HuH-7 (cell line): ENCODE results near the gene UGT1A10.
"Not testable (repeated sequence)": the region's sequence is repeated elsewhere in the genome, so short reads cannot be mapped to it uniquely, and the experiment has no call there.

Experiments
- DNase-seq: peaks from one replicate; pipeline ENCODE4 v3.0.0; 2011; ENCODE audit warnings: low spot score

The UGT1A10 gene

GRCh38 chr2:233636306-233636705, at the start of gene UGT1A10:
Gene UGT1A10, plus strand, starts transcription at chr2:233636448. Its CDS starts 75 bp downstream, at chr2:233636523.
- DNase-seq = not testable (repeated sequence)

DNA sequence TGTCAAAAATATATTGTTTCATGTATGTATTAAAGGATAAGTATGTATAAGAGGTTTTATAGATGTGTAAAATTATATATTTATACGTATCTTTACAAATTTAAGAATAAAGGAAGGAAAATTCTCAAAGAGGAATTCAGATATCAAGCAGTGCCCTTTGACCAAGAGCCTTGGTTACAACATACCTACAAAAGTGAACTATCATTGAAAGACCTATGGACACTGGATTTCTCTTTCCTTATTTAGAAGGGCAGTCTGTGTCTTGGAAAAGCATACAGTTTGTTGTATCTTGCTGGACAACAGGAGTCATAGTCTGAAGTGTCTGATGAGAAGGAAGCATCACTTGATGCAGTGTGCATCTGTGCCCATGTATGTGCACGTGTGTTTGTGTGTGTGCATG, 47.8 kb upstream of the UGT1A10 start:
- no peak for DNase-seq

DNA sequence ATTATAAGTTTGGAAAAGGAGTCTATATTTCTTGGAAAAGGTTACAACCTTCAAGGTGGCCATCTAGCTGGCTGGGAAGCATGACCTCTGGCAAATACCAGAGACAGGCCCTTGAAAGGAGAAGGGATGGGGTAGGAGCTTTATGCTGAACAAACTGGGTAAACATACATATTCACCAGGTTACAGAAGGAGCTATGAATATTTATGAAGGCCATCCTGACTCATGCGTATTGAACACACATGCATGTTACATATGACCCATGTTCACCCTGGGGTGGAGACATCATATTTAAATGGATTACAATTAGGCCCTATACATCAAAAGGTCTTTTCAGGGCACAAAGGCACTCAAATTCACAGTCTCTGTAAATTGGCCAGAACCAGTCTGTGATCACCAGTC, 43.5 kb upstream of the UGT1A10 start:
- not testable (repeated sequence) for DNase-seq

DNA sequence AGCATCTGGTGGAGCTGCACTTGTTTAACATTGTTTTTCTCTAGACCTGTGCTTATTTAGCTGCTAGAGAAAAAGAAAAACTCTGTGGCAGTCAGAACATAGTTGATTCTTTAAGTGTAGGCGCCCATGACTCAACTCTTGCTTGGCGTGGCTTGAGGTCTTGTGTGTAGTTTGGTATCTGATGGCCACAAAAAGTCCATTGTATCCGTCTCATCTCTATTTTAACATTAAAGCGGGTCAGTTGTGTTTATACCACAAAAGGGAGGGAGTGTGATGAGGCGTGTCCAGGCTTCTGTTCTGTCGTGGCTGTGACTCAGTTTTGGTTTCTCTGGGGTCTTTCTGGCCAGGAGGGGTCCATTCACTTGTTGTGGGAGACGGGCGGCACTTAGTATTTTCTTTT, 43.0 kb upstream of the UGT1A10 start:
- DNase-seq = no peak

GRCh38 chr2:233597522-233597921, 38.7 kb upstream of the UGT1A10 start:
- no peak for DNase-seq

- DNase-seq = no peak
Measured at GRCh38 chr2:233598952-233599351, 37.3 kb upstream of the UGT1A10 start.

DNA sequence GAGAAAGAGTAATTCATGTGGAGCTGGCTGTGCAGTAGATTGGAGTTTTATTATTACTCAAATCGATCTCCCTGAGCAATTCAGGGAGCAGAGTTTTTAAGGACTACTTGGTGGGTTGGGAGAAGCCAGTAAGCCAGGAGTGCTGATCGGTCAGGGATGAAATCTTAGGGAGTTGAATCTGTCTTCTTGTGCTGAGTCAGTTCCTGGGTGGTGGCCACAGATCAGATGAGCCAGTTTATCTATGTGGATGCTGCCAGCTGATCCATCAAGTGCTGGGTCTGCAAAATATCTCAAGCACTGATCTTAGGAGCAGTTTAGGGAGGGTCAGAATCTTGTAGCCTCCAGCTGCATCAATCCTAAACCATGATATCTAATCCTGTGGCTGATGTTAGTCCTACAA, 35.9 kb upstream of the UGT1A10 start:
- no peak for DNase-seq

- no peak for DNase-seq
Measured at GRCh38 chr2:233602076-233602475, 34.2 kb upstream of the UGT1A10 start.

GRCh38 chr2:233603520-233603919, 32.7 kb upstream of the UGT1A10 start:
- no peak for DNase-seq

DNA sequence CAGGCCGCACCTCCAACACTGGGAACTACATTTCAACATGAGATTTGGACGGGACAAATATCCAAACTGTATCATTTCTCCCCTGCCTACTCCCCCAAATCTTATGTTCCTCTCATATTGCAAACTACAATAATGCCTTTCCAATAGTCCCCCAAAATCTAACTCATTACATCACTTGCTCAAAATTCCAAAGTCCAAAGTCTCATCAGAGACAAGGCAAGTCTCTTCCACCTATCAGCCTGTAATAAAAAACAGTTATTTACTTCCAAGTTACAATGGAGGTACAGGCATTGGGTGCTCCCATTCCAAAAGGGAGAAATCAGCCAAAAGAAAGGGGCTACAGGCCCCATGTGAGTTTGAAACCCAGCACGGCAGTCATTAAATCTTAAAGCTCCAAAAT, 31.4 kb upstream of the UGT1A10 start:
- no peak for DNase-seq

DNA sequence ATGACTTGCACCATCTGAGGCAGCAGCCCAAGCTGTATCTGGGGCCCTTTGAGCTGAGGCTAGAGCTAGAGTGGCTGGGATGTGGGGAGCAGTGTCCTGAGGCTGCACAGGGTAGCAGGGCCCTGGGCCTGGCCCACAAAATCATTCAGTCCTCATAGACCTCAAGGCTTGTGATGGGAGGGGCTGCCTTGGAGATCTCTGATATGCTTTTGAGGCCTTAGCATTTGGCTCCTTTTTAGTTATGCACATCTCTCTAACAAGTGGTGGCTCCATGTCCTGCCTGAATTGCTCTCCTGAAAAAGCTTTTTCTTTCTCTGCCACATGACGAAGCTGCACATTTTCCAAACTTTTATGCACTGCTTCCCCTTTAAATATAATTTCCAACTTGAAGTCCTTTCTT, 30.6 kb upstream of the UGT1A10 start:
- DNase-seq = no peak

DNA sequence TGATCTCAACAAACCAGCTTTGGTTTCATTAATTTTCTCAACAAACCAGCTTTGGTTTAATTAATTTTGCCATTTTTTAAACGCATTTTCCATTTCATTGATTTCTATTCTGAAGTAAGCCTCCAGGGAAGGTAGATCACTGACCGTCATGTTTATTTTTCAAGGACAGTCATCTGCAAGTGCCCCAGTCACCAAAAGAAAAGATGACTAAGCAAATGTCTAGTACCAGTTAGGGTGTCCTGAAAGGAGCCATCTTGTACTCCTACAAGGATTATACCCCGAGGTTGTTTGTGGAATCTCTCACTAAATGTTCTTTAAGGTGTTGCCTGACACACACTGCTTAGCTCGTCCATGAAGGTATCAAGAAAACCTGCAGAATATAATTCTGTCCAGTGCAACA, 25.0 kb upstream of the UGT1A10 start:
- no peak for DNase-seq

DNA sequence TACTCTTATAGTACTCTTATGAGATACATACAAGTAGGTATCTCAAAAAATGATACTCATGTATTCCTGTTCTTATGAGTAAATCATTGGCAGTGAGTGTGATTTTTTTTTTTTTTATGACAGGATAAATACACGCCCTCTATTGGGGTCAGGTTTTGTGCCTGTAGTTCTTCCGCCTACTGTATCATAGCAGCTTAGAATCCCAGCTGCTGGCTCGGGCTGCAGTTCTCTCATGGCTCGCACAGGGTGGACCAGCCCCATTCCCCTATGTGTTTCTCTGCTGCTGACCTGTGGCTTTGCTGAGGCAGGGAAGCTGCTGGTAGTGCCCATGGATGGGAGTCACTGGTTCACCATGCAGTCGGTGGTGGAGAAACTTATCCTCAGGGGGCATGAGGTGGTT, 18.8 kb upstream of the UGT1A10 start, which contains the start of gene UGT1A8:
TSS of gene UGT1A8 (plus strand) at position 158 of the 400 bp plus-strand sequence. CDS start at position 233, 75 bp downstream.
- DNase-seq = not testable (repeated sequence)

- DNase-seq = no peak
Measured at GRCh38 chr2:233620204-233620603, 16.0 kb upstream of the UGT1A10 start.

GRCh38 chr2:233621863-233622262, 14.4 kb upstream of the UGT1A10 start:
- DNase-seq = not testable (repeated sequence)

GRCh38 chr2:233627331-233628025, 8.8 kb upstream of the UGT1A10 start:
- no peak for DNase-seq

DNA sequence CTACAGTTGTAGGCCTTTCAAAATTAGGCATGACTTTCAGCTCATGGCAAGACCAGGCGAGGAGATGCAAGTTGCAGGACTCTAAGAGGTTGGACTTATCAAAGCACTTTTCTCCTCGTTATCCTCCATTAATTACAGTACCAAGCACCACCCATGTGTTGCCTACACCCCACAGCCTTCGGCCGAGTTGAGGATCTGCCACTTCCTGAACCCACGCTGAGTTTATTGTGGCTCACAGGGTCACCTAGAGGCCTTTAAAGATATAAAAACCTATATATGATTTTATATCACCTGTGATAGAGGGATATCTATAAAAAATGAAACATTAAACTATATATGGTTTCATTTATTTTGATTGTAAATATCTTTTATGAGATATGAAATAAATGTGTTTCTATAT, 2.6 kb downstream of the UGT1A10 start:
- DNase-seq = no peak

- no peak for DNase-seq
Measured at GRCh38 chr2:233639860-233640259, 3.6 kb downstream of the UGT1A10 start.

DNA sequence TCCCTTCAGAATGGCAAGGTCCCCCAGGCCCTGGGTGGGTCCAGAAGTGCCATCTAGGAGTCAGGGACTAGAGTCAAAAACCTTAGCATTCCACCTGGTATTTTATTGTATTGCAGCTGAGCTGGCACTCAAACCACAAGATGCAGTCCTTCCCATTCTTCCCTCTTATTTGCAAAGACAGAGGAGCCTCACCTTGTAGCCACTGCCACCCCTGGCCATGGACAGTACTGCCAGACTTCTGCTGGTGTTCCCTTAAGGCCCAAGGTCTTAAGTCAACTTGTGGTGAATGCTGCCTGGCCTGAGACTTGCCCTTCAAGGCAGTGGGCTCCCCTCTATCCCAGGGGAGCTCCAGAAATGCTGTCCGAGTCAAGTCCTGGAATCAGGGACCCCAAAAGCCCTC, 6.9 kb downstream of the UGT1A10 start:
- no peak for DNase-seq

DNA sequence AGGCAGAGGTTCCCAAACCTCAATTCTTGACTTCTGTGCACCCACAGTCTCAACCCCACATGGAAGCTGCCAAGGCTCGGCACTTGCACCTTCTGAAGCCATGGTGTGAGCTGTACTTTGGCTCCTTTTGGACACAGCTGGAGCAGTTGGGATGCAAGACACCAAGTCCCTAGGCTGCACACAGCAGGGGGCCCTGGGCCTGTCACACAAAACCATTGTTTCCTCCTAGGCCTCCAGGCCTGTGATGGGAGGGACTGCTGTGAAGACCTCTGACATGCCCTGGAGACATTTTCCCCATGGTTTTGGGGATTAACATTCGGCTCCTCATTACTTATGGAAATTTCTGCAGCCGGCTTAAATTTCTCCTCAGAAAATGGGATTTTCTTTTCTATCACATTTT, 9.8 kb downstream of the UGT1A10 start:
- not testable (repeated sequence) for DNase-seq

DNA sequence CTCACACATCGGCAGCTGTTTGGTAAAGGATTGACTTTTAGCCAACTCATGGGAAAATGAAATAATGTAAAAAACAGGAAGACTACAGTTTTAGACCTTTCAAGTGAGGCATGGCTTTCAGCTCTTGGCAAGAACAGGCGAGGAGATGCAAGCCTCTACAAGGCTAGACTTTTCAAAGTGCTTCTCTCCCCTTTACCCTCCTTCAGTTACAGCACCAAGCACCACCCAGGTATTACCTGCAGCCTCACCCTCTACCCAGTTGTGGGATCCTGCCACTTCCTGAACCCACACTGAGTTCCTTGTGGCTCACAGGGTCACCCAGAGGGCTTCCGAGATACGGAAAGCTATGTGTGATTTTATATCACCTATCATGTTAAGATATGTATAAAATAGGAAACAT, 14.7 kb downstream of the UGT1A10 start:
- DNase-seq = no peak

DNA sequence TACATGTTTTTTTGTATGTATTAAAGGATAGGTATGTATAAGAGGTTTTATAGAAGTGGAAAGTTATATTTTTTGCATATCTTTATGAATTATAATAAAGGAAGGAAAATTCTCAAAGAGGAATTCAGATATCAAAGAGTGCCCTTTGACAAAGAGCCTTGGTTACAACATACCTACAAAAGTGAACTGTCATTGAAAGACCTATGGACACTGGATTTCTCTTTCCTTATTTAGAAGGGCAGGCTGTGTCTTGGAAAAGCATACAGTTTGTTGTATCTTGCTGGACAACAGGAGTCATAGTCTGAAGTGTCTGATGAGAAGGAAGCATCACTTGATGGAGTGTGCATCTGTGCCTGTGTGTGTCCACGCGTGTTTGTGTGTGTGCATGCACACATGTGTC, 15.2 kb downstream of the UGT1A10 start:
- DNase-seq = no peak

DNA sequence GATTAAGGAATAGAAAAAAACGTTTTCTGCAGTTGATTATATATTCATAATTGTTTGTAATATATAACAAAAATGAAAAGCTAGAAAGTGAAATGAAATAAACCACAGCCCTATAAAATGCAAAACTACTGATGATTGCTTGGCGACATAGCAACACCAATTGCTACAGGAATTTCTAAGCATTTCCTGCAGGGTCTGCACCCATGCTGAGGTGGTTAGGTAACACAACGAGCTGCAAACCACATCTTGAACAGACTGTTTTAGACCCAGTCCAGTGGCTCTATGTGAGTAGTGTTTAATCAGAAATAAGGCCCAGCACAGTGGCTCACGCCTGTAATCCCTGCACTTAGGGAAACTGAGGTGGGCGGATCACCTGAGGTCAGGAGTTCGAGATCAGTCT, 18.3 kb downstream of the UGT1A10 start:
- no peak for DNase-seq

DNA sequence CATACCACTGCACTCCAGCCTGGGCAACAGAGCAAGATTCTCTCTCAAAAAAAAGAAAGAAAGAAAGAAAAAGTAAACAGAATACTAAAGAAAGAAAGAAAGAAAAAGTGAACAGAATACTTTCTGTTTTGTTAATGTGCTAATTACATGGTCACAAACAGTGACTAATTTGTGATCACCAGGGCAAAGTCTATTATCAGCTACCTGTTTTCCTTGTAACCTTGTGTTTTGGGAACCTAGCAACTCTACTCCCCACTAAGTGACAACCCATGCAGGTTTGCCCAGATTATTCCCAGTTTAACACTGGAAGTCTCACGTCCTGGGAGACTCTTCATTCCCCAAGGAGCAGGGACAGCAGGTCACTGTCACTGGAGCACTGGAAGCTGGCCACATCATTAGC, 18.8 kb downstream of the UGT1A10 start:
- DNase-seq = no peak
